SU-DHL-6 (cell line): ENCODE data around the gene PI4KA.
"Not testable (repeated sequence)": the region's sequence is repeated elsewhere in the genome, so short reads cannot be mapped to it uniquely, and the experiment has no call there.

Source experiments
- CTCF ChIP-seq: fragments of 200-600 bp; sonication (generic); IDR thresholded peaks from one replicate; pipeline ENCODE4 v1.5.1; 2017; ENCODE audit warnings: antibody characterized with exemption, mild to moderate bottlenecking, low read length, moderate library complexity; ENCODE audit not compliant: insufficient read depth, poor library complexity, severe bottlenecking
- EZH2phosphoT487 ChIP-seq: fragments of 200-600 bp; sonication (generic), shearing (Covaris generic); conservative IDR thresholded peaks from 2 replicates; pipeline ENCODE4 v1.6.1; 2018; ENCODE audit warnings: mild to moderate bottlenecking, antibody characterized with exemption, low read length, moderate library complexity, mixed read lengths

GRCh38 chr22:20826373-20827152, 32.0 kb downstream of the PI4KA start:
- not testable (repeated sequence) for TF ChIP-seq CTCF, EZH2phosphoT487
